Stomach (tissue), 9 donors: ENCODE data around the gene SLMAP. TPM values are rescaled to one million over a fixed set of nuclear protein-coding genes. Genes with fewer than 3 reads are reported as not detected.

ENCODE experiments used
- DNase-seq, 2 donors: peaks; one replicate each; pipeline versions ENCODE4 v3.0.0 to v3.0.0-alpha.2; 2013 to 2019
- H3K27ac ChIP-seq, 5 donors: fragments of 200-600 bp in 4 of 5; sonication (generic) in 4 of 5; one replicate each; pipeline ENCODE4 v1.5.1; 2013 to 2019; ENCODE audit warnings: mild to moderate bottlenecking in 1 of 5, moderate library complexity in 1 of 5
- H3K27me3 ChIP-seq, 3 donors: fragments of 200-600 bp; sonication (generic); one replicate each; pipeline ENCODE4 v1.5.1; 2017 to 2019; ENCODE audit warnings: mixed run types in 1 of 3
- H3K36me3 ChIP-seq, 4 donors: fragments of 200-600 bp; sonication (generic); 1 replicate in 3 of 4; 2 replicates in 1 of 4; pipeline ENCODE4 v1.5.1; 2016 to 2019
- H3K4me1 ChIP-seq, 4 donors: fragments of 200-600 bp; sonication (generic); one replicate each; pipeline ENCODE4 v1.5.1; 2016 to 2019
- H3K4me3 ChIP-seq, 4 donors: fragments of 200-600 bp; sonication (generic) in 3 of 4; one replicate each; pipeline ENCODE4 v1.5.1; 2016 to 2019; ENCODE audit warnings: mild to moderate bottlenecking in 1 of 4
- H3K9me3 ChIP-seq, 4 donors: fragments of 200-600 bp; sonication (generic); one replicate each; pipeline ENCODE4 v1.5.1; 2016 to 2019
- CTCF ChIP-seq, 7 experiments: fragments of 450-650 bp in 4 of 7; fragments of 200-600 bp in 3 of 7; sonication (generic) in 3 of 7; IDR thresholded peaks; one replicate each; pipeline ENCODE4 v1.5.1; 2016 to 2019; ENCODE audit warnings: antibody characterized with exemption in 7 of 7, control low read depth in 2 of 7, mild to moderate bottlenecking in 1 of 7
- EP300 ChIP-seq: sonication (generic); formaldehyde crosslinking; IDR thresholded peaks from one replicate; pipeline ENCODE4 v1.6.1; 2017; ENCODE audit warnings: antibody characterized with exemption
- POLR2A ChIP-seq, 4 donors: fragments of 450-650 bp; IDR thresholded peaks; one replicate each; pipeline ENCODE4 v1.6.1; 2016; ENCODE audit warnings: antibody characterized with exemption in 4 of 4, control low read depth in 2 of 4, mild to moderate bottlenecking in 1 of 4, moderate library complexity in 1 of 4
- POLR2AphosphoS5 ChIP-seq, 3 donors: sonication (generic); formaldehyde crosslinking; IDR thresholded peaks; one replicate each; pipeline ENCODE4 v1.6.1; 2016; ENCODE audit warnings: antibody characterized with exemption in 3 of 3
- WGBS, 5 donors: extraction: QIAGEN DNeasy Blood & Tissue Kit in 3 of 5; methylation state at CpG; one replicate each; pipeline versions ENCODE4 v1.1.5 to v1.1.7; 2013 to 2018; 5-methylcytosine and 5-hydroxymethylcytosine counted together
- intact Hi-C: fragments of 100-400 bp; cut with DNase I; formaldehyde crosslinking; loops from one replicate; pipeline ENCODE4 v1.15.1; 2023; ENCODE audit warnings: low total_unique reads
- polyA plus RNA-seq, 3 donors: library from polyadenylated mRNA; stranded (reverse); fragments of 200-250 nt; gene quantifications; one replicate each; pipeline ENCODE4 v1.2.3, GENCODE V29; 2013
- total RNA-seq, 5 donors: library from RNA; depleted of rRNA; stranded (reverse); fragments of >200 nt; gene quantifications; one replicate each; pipeline versions ENCODE4 v1.1.0 to v1.2.3, GENCODE V29; 2014 to 2016
- donor health status: healthy with polysubstance abuse.
- donor health status: Bipolar disorder and iron deficiency.
- donor health status: healthy.

The SLMAP gene
- total and polyA plus RNA-seq, 8 donors: 23.9 to 534 (median 133) TPM

- no peaks in the 10 kb centered on the region for H3K9me3 ChIP-seq
- no peak overlapping the region for H3K27ac ChIP-seq
- peaks cover 12 to 78% (median 40%) of the 10 kb centered on the region in 4 donors for H3K4me1 ChIP-seq
- no peaks in the 10 kb centered on the region for H3K36me3 ChIP-seq
- TF ChIP-seq POLR2A (IDR thresholded peaks at IDR 0.05) (no peak), CTCF (IDR thresholded peaks at IDR 0.05) (no peak), POLR2AphosphoS5 (IDR thresholded peaks at IDR 0.05) (no peak), EP300 (no peak)
- H3K27me3 ChIP-seq: no peaks in the 10 kb centered on the region
- intact Hi-C loops: no loop called here
- no peak overlapping the region for H3K4me3 ChIP-seq
- 52 to 75% (median 68%) methylated on average over 6 of the region's 6 CpGs for WGBS, 5 donors
- peak in 1 of 2 donors; percentile 37 for DNase-seq
Observed at GRCh38 chr3:57820479-57820878, 64.4 kb downstream of the SLMAP start.

DNA sequence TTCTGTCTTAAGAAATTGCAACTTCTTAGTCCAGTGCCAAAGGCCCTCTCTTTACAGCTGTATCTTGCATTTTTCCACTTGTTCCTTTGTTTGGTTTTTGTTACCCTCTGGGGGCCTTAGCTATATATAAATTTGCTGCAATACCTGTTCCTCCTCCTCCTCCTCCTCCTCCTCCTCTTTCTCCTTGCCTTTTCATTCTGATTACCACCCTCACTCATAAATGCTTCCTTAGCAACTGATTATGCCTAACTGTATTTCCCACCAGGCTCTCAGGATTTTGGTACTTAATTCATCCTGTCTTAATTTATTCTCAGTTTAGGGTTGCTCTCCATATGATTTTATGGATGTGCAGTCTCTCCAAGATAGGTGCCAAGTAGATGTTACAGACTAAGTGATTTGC is 65.7 kb downstream of the SLMAP start:
- Histone ChIP-seq H3K4me3 (no peak overlapping the region), H3K27me3 (no peaks in the 10 kb centered on the region), H3K9me3 (no peaks in the 10 kb centered on the region), H3K4me1 (peaks cover 12 to 80% (median 40%) of the 10 kb centered on the region in 4 donors), H3K27ac (no peak overlapping the region), H3K36me3 (no peaks in the 10 kb centered on the region)
- intact Hi-C loops: no loop called here
- DNase-seq: no peak
- no peak for TF ChIP-seq POLR2A (IDR thresholded peaks at IDR 0.05)
- TF ChIP-seq CTCF (IDR thresholded peaks at IDR 0.05): no peak

GRCh38 chr3:57822686-57823085 is 66.6 kb downstream of the SLMAP start:
- Histone ChIP-seq H3K9me3 (no peaks in the 10 kb centered on the region), H3K4me3 (no peak overlapping the region), H3K27ac (no peak overlapping the region), H3K36me3 (no peaks in the 10 kb centered on the region), H3K27me3 (no peaks in the 10 kb centered on the region), H3K4me1 (peaks cover 12 to 80% (median 41%) of the 10 kb centered on the region in 4 donors)
- intact Hi-C loops: no loop called here
- no peak for TF ChIP-seq EP300
- TF ChIP-seq POLR2AphosphoS5 (IDR thresholded peaks at IDR 0.05): no peak
- TF ChIP-seq POLR2A (IDR thresholded peaks at IDR 0.05): no peak
- no peak for TF ChIP-seq CTCF (IDR thresholded peaks at IDR 0.05)
- no peak for DNase-seq

DNA sequence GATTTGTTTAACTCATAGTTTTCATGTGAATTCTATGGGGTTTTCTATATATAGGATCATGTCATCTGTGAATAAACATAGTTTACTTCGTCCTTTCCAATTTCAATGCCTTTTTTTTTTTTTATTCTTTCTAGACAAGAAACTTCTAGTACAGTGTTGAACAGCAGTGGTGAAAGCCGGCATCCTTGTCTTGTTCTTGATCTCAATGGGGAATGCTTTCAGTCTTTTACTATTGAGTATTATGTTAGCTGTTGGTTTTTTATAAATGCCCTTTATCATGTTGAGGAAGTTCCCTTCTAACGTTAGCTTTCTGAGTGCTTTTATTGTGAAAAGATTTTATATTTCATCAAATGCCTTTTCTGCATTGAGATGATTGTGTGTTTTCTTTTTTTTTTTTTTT is 69.0 kb downstream of the SLMAP start:
- H3K4me3 ChIP-seq: no peak overlapping the region
- no peak for DNase-seq
- no peaks in the 10 kb centered on the region for H3K36me3 ChIP-seq
- peaks cover 12 to 67% (median 42%) of the 10 kb centered on the region in 4 donors for H3K4me1 ChIP-seq
- no peak overlapping the region for H3K27ac ChIP-seq
- intact Hi-C loops: no loop called here
- H3K9me3 ChIP-seq: no peaks in the 10 kb centered on the region
- TF ChIP-seq CTCF (IDR thresholded peaks at IDR 0.05) (no peak), EP300 (no peak), POLR2A (IDR thresholded peaks at IDR 0.05) (no peak), POLR2AphosphoS5 (IDR thresholded peaks at IDR 0.05) (no peak)
- no peaks in the 10 kb centered on the region for H3K27me3 ChIP-seq
- WGBS, 5 donors: 31 to 52% (median 36%) methylated on average over 3 of the region's 3 CpGs
